ACHN (cell line): Measurements from ENCODE around the gene PYCR2.
A peak's percentile ranks its signal among the peaks of the same experiment; 100 is the strongest.
"Not testable (repeated sequence)": the region's sequence is repeated elsewhere in the genome, so short reads cannot be mapped to it uniquely, and the experiment has no call there.

Experiments
- DNase-seq: peaks from one replicate; pipeline ENCODE4 v3.0.0-alpha.2; 2015
- in situ Hi-C: cut with HindIII; loops from 2 replicates; pipeline ENCODE4 v1.10.0; 2017; ENCODE audit warnings: low sequenced_read_pairs, low pct_ligation_motif_present, low pct_unique_long_range_greater_than_20kb

Gene PYCR2

GRCh38 chr1:225944951-225945350 is 20.9 kb upstream of the PYCR2 start:
- in situ Hi-C loops: no loop called here
- DNase-seq: no peak

- no peak for DNase-seq
- in situ Hi-C loops: no loop called here
Measured at GRCh38 chr1:225944387-225944786, 20.3 kb upstream of the PYCR2 start.

- in situ Hi-C loops: no loop called here
- no peak for DNase-seq
Measured at GRCh38 chr1:225943582-225943981, 19.5 kb upstream of the PYCR2 start.

- in situ Hi-C loops: no loop called here
- no peak for DNase-seq
Measured at GRCh38 chr1:225942574-225942973, 18.5 kb upstream of the PYCR2 start.

GRCh38 chr1:225941942-225942222 is 17.8 kb upstream of the PYCR2 start:
- in situ Hi-C loops: no loop called here
- no peak for DNase-seq

GRCh38 chr1:225941187-225941941 is 17.3 kb upstream of the PYCR2 start, which contains the start of gene LEFTY2:
TSS of gene LEFTY2 (minus strand) at chr1:225941220. CDS start at chr1:225941140, 80 bp downstream.
- in situ Hi-C loops: no loop called here
- no peak for DNase-seq

GRCh38 chr1:225940385-225941151 is 16.5 kb upstream of the PYCR2 start:
- in situ Hi-C loops: no loop called here
- DNase-seq: no peak

- in situ Hi-C loops, DNase-seq: not testable (repeated sequence)
Measured at GRCh38 chr1:225939939-225940310, 15.9 kb upstream of the PYCR2 start.

GRCh38 chr1:225939097-225939938 is 15.3 kb upstream of the PYCR2 start:
- in situ Hi-C loops, DNase-seq: not testable (repeated sequence)

GRCh38 chr1:225937048-225937968 is 13.3 kb upstream of the PYCR2 start:
- in situ Hi-C loops: no loop called here
- no peak for DNase-seq

- in situ Hi-C loops: no loop called here
- no peak for DNase-seq
Measured at GRCh38 chr1:225936523-225936922, 12.5 kb upstream of the PYCR2 start.

- in situ Hi-C loops, DNase-seq: not testable (repeated sequence)
Measured at GRCh38 chr1:225936086-225936485, 12.0 kb upstream of the PYCR2 start.

- in situ Hi-C loops: no loop called here
- no peak for DNase-seq
Measured at GRCh38 chr1:225934711-225935110, 10.7 kb upstream of the PYCR2 start.

GRCh38 chr1:225933072-225933471 is 9.0 kb upstream of the PYCR2 start:
- DNase-seq: peak; percentile 37

GRCh38 chr1:225931270-225932136 is 7.5 kb upstream of the PYCR2 start:
- no peak for DNase-seq
- in situ Hi-C loops: no loop called here

More at GRCh38 chr1:225933072-225933471, 9.0 kb upstream of the PYCR2 start:
- in situ Hi-C loops: no loop called here

- in situ Hi-C loops: no loop called here
- DNase-seq: no peak
Measured at GRCh38 chr1:225930566-225930965, 6.5 kb upstream of the PYCR2 start.

GRCh38 chr1:225929462-225929861 is 5.4 kb upstream of the PYCR2 start:
- in situ Hi-C loops, DNase-seq: not testable (repeated sequence)
